Measurements from ENCODE around the gene LSAMP.

The LSAMP gene

GRCh38 chr3:115927197-115927596 is 518.1 kb downstream of the LSAMP start:
- DNase-seq: no peak

DNA sequence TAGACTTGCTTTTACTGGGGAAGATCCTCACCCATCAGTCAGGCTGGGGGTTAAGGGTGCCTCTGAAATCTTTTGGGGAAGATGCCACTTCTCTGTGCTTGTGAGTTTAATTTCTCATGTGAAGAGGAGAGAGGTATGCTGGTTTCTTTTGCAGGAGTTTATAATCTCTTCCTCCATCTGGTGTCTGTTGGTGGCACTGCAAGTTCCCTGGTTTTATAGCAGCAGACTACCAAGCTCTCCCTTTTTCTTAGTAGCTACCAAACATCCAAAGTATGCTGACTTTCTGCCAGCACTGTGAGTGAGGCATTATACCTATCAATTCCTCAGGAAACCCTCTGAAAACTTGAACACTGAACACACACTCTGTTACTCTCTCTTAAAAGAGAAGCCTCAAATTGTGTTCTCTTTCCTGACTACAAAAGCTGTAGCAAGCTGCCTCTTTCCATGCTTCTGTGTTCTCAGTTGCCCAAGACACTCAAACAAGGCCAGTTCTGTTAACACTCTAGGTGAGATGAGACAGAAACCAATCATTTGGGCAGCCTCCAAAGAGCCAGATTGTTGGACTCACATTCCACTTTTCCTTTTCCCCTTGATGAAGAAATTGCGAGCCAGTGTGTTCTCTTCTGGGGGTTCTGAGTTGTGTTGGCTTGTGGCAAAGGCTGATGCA is 522.5 kb downstream of the LSAMP start:
- DNase-seq: no peak

DNA sequence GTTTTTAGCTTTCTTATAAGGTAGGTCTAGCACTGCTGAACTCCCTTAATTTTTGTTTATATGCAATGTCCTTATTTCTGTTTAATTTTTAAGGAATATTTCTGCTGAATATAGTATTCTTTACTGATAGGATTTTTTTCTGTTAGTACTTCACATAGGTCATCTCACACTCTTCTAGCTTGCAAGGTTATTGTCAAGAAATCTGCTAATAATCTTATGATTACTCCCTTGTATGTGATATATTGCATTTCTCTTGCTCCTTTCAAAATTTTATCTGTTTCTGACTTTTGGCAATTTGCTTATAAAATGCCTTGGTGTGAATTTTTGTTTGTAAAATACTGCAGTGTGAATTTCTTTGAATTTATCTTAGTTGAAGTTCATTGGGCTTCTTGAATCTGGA is 523.6 kb downstream of the LSAMP start:
- DNase-seq: no peak

DNA sequence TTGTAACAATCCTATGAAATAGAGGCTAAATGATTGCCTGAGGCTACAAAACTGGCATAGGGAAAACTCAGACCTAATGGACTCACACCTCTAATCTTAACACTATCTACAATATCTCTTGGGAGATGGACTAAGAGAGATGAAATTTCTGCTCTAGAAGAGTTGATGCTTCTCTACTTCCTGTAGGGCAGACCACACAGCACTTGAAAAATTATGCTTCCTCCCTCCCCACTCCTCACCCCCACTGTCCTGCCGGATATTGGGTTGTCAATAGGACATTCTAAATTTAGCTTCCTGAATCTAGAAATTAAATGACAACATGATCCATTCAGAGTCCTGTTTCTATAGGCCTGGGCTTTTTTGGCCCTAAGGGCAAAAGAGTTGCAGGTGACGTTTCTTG is 526.4 kb downstream of the LSAMP start:
- DNase-seq: no peak

GRCh38 chr3:115916866-115917265 is 528.4 kb downstream of the LSAMP start:
- DNase-seq: no peak

GRCh38 chr3:115915061-115915460 is 530.2 kb downstream of the LSAMP start:
- no peak for DNase-seq

DNA sequence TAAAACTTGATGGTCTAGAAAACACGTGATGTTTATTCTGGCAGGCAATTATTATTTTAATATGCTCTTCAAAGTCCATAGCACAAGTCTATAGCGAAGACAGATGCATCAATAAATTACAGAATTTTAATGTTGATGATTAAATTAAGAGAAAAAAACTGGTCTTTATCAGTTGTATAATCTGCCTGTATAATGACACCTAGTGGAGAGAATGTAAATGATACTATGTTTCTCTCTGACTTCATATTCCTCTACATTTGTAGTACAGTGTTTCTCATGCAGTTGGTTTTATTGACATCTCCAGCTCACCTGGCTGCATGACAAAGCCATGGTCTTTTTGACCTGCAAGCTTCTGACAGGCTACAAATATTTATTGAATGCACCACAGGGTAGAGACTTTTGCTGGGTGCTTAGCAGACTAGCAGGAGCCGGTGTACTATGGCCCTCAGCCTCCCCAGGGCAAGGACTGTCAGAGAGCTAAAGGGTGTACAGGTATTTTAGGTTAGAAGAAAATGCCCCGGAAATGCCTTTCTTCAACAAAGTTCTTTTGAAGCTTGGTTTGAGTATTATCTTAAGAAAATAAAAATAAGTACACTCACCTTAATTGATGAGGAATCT is 532.1 kb downstream of the LSAMP start:
- no peak for DNase-seq

GRCh38 chr3:115912372-115912771 is 532.9 kb downstream of the LSAMP start:
- DNase-seq: no peak

DNA sequence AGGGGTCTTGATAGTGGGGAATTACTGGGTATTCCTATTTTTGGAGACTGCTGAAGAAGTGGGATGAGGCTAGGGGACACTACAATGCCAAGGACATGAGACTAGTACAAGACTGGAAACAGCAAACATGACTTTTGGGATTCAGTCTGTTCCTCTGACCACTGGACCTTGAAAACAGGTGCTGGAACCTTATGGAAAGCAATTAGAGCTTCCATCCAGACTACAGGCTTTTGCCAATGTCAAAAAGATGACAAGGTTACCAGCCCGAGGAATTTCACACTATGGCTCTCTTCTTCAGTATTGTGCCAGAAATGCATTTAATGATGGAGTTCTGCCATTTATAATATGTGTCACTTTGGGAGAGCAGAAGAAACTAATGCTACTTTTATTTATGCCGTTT is 539.4 kb downstream of the LSAMP start:
- no peak for DNase-seq

DNA sequence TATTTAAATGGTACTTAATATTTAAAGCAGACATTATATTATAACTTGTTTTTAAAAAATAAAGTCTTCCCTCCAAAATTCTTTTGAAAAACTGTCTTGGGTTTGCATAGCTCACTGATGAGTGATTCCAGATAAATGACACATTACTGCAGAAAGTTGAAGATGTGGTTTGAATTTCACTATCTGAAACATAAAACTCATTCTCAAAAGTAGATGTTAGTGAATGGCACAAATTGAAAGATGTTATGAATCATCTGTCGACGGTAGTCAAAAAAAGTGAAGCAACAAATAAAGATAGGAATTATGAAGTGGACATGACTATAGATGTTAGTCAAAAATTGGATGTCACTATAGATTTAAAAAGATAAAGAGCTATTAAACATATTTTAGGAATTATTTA is 541.4 kb downstream of the LSAMP start:
- DNase-seq: no peak

DNA sequence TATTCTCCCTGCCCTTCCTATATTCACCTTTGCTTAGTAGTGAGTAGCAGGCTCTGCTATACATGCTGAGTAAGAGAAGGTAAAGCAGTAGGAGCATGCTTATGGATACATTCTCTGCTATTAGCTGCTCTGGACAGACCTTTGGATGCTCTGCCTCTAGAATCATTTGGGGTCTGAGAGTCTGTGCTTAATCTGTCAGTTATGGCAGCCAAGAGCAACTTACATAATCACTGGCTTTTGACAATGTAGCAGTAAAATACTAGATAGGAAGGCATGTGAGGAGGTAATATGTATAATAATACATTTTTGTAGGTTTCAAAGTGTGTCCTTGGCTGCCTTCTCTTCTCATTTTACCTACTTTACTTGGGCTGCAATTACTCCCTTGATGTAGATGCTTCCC is 544.3 kb downstream of the LSAMP start:
- DNase-seq: no peak

- DNase-seq: no peak
Observed at GRCh38 chr3:115899535-115899934, 545.8 kb downstream of the LSAMP start.

GRCh38 chr3:115898656-115899410 is 546.5 kb downstream of the LSAMP start:
- DNase-seq: no peak

DNA sequence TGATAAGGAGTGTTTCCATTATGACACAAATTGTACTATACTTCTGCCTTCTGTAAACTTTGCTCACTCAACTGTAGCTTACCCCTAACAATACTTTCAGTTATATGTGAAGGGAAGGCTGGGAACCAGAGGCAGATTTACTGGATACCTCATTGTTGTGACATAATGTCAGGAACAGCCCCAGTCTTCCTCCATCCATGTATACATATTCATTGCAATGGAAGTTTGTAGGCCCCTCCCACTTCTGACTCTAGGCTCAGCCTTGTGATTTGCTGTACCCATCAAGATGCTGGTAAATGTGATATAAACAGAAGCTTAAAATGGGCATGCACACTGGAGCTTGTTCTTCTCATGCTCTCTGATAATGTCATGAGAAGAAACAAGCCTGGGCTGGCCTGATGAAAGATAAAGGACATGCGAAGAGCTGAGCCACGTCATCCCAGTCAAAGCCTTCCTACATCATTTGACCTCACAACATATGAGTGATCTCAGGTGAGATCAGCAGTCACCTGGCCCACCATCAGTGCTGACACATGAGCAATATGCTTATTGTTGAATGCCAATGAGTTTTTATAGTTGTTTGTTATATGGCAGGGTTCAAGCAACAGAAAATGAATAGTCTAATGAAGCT is 554.2 kb downstream of the LSAMP start:
- DNase-seq: no peak

DNA sequence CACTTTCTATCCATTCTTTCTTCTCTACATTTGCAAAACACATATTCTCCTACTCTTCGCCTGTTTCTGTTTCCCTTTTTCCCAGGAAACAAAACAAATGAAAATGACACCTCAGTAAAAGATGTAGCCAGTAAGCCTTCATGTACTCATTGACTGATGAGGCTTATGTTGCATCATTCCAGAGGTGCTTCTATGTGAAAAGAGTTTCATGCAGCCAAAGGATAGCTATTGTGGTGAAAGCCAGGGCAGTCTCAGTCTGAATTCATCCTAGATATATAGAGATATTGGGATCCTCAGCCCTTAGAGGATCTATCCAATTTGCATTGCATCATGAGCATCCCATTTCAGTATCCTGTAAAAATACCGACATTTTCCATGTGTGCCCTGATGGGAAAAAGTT is 554.7 kb downstream of the LSAMP start:
- DNase-seq: no peak

GRCh38 chr3:115885621-115886020 is 559.7 kb downstream of the LSAMP start:
- DNase-seq: no peak

GRCh38 chr3:115877615-115877899 is 567.7 kb downstream of the LSAMP start:
- DNase-seq: no peak

DNA sequence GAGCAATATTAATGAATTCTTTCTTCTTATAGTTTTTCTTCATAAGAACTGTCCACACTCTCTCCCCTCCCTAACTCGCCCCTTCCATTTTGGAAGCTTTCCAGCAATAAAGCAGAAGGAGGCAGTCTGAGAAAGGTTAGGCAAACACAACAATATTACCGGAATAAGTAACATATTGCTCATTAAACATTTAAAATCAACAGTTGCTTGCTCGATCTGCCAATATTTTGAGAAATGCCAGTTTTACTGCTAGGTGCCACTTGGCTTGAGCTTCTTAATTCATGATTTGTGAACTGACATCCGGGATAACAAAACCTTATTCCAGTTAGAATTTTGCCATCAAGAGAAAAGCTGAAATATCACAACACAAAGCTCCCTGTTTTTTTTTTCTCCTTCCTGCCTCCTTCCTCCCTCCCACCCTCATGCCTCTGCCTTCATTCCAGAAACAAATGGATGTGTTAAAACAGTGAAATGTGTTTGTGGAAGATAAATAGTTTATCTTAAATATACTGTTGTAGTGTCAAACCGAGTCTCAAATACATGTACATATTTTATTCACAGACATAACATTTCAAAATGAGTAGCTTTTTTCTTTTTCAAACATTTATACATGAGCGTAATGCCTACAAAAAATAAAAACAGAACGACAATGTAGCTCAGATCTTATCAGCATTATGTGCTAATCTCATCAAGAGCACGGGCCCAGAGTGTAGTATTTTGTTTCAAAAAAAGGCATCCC is 568.2 kb downstream of the LSAMP start:
- DNase-seq: no peak

DNA sequence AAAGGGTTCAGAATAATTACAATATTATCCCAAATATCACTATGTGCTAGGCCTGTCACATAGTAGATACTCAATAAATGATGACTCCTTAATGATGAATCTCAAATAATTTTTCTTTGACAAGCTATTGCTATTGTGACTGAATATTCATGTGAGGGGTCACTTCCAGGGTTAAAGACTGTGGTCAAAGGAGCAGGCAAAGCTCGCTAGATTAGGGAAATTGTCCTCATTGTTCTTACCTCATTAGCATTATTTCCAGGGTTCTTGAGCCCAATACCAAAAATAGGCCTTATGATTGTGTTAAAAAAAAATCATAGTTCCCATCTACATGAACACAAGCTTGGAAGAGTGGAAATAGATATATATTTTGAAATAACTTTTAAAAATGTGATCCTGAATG is 569.8 kb downstream of the LSAMP start:
- DNase-seq: no peak

DNA sequence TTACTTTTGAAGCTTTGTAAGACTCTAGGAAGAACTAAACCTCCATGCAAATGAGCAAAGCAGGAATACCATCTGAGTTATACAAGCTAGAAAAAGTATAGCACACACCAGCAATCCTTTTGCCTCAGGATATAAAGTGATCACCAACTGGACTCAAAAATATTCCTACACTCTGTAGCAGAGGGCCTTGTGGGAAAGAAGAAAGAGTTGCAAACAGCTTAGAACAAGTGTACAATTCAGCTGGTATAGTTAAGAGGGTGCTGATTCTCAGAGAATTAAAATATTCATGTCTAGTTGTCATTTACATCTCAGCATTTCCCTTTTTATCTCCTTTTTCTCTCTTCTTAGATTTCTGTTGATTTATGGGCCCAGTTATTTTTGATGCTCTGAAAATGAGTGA is 573.6 kb downstream of the LSAMP start:
- DNase-seq: no peak

- DNase-seq: no peak
Observed at GRCh38 chr3:115864911-115865310, 580.4 kb downstream of the LSAMP start.

DNA sequence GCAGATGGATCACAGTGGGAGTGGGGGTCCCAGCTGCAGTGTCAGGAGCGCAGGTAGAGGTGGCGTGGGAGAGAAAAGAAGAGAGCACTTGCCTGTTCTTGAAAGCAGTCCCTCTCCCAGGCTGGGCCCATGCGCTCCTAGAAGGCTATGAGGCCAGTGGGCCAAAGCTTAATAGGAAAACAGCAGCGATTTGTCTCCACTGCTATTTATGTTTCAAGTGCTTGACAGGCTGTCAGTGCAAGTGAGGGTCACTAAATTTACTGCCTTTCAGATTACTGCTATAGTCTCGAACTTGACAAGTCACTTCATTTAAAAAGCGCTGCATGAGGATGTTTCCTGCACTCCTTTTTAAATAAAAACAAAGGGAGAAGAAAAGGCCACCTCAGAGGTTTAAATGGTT is 582.4 kb downstream of the LSAMP start:
- DNase-seq: no peak

DNA sequence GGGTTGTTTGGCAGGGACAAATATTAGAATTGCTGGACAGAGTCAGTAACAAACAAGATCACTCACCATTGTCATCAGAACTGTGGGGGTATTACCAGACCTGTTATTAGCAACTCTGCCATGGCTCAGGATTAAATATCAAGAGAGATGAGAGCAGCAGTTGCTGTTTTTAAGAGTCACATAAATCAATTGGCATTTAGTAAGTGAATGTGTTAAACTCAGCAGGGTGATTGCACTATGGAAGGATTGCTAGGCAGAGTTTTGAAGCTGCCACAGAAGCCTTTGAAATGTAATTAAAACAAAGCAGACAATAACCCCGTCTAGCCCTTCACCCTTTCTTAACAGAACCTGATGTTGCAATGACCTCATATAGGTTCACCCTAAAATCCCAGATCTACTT is 583.2 kb downstream of the LSAMP start:
- no peak for DNase-seq
